K562 (cell line): ENCODE results near the gene AHI1. TPM values are rescaled to one million over a fixed set of nuclear protein-coding genes. Genes with fewer than 3 reads are reported as not detected.

Source experiments
- ARNT ChIP-seq, 2 experiments: fragments of 450-650 bp; IDR thresholded peaks; 2 replicates each; pipeline ENCODE4 v1.6.1; 2016; ENCODE audit warnings: mild to moderate bottlenecking in 1 of 2
- C11orf30 ChIP-seq: fragments of 450-650 bp; IDR thresholded peaks from 2 replicates; pipeline ENCODE4 v1.6.1; 2016; ENCODE audit warnings: low read depth, mild to moderate bottlenecking
- CREB1 ChIP-seq, 2 experiments: sonication (generic) in 1 of 2; formaldehyde crosslinking in 1 of 2; IDR thresholded peaks; 2 replicates each; pipeline versions ENCODE4 v1.6.1 to v1.8.0; 2012 to 2022; ENCODE audit warnings: inconsistent platforms in 1 of 2, mild to moderate bottlenecking in 1 of 2, missing genetic modification reagents in 1 of 2, moderate library complexity in 1 of 2
- MEIS2 ChIP-seq: fragments of 450-650 bp; IDR thresholded peaks from 2 replicates; pipeline ENCODE4 v1.6.1; 2014; ENCODE audit warnings: mild to moderate bottlenecking; ENCODE audit not compliant: partially characterized antibody
- MTA1 ChIP-seq: fragments of 450-650 bp; IDR thresholded peaks from 2 replicates; pipeline ENCODE4 v1.6.1; 2017; ENCODE audit warnings: borderline replicate concordance
- MTF1 ChIP-seq: fragments of 250-450 bp; sonication (Bioruptor Pico); IDR thresholded peaks from 2 replicates; pipeline ENCODE4 v1.9.0; 2021; ENCODE audit warnings: moderate library complexity, mild to moderate bottlenecking, inconsistent platforms, borderline replicate concordance
- PHF20 ChIP-seq: fragments of 450-650 bp; IDR thresholded peaks from 2 replicates; pipeline ENCODE4 v1.6.1; 2018; ENCODE audit not compliant: partially characterized antibody
- SREBF1 ChIP-seq: fragments of 150-350 bp; IDR thresholded peaks from 2 replicates; pipeline ENCODE4 v1.6.1; 2014; ENCODE audit warnings: antibody characterized with exemption, low read depth, low read length, borderline replicate concordance
- TAF7 ChIP-seq: fragments of 450-650 bp; IDR thresholded peaks from 2 replicates; pipeline ENCODE4 v1.6.1; 2016; ENCODE audit warnings: missing genetic modification characterization, missing compliant biosample characterization
- TEAD1 ChIP-seq, 2 experiments: fragments of 450-650 bp in 1 of 2; sonication (generic) in 1 of 2; formaldehyde crosslinking; IDR thresholded peaks; 2 replicates each; pipeline versions ENCODE4 v1.4.0 to v1.8.0; 2020 to 2022; ENCODE audit warnings: mild to moderate bottlenecking in 2 of 2, missing genetic modification reagents in 1 of 2
- ZNF224 ChIP-seq: sonication (generic); formaldehyde crosslinking; IDR thresholded peaks from 2 replicates; pipeline ENCODE4 v1.8.0; 2022; ENCODE audit warnings: mild to moderate bottlenecking, missing genetic modification reagents
- ZNF274 ChIP-seq: IDR thresholded peaks from 2 replicates; pipeline ENCODE4 v1.6.1; 2011; ENCODE audit warnings: low read depth, mild to moderate bottlenecking, low read length, moderate library complexity, borderline replicate concordance
- ZNF347 ChIP-seq: fragments of 450-650 bp; formaldehyde crosslinking; IDR thresholded peaks from 2 replicates; pipeline ENCODE4 v1.4.0; 2020; ENCODE audit warnings: low read depth, mild to moderate bottlenecking, moderate library complexity
- ZNF431 ChIP-seq: sonication (generic); formaldehyde crosslinking; IDR thresholded peaks from 2 replicates; pipeline ENCODE4 v1.8.0; 2022; ENCODE audit warnings: mild to moderate bottlenecking, missing genetic modification reagents
- polyA plus RNA-seq, 8 experiments: library from polyadenylated mRNA; depleted of rRNA in 4 of 8; stranded (reverse) in 5 of 8; unstranded in 3 of 8; fragments of >200 nt; fragmentation: Nextera tagmentation in 2 of 8; fragmentation: Illumina TruSeq in 1 of 8; extraction: Ambion mirVana in 2 of 8; extraction: Trizol in 1 of 8; gene quantifications; 2 replicates each; pipeline versions ENCODE4 v1.2.1 to v1.2.3, GENCODE V29; 2011 to 2014; ENCODE audit warnings: inconsistent platforms in 1 of 8, missing spikeins in 1 of 8
- total RNA-seq, 7 experiments: library from RNA; depleted of rRNA in 6 of 7; stranded (reverse); fragments of >200 nt in 6 of 7; fragmentation: Illumina TruSeq in 2 of 7; extraction: Trizol in 2 of 7; gene quantifications; 2 replicates each; pipeline versions ENCODE4 v1.2.1 to v1.2.3, GENCODE V29; 2011 to 2021; ENCODE audit warnings: low replicate concordance in 1 of 7
- TF ChIP-seq, protein P1 (sequence below): fragments of 450-650 bp; formaldehyde crosslinking; IDR thresholded peaks from 2 replicates; pipeline ENCODE4 v1.4.0; 2022; ENCODE audit warnings: missing genetic modification characterization
- TF ChIP-seq, protein P2 (sequence below): sonication (generic); formaldehyde crosslinking; IDR thresholded peaks from 2 replicates; pipeline ENCODE4 v1.8.0; 2022; ENCODE audit warnings: missing genetic modification reagents, mild to moderate bottlenecking, moderate library complexity, borderline replicate concordance
- TF ChIP-seq, protein P3 (sequence below): sonication (generic); formaldehyde crosslinking; IDR thresholded peaks from 2 replicates; pipeline ENCODE4 v1.8.0; 2022; ENCODE audit warnings: mild to moderate bottlenecking, missing genetic modification reagents
- TF ChIP-seq, protein P4 (sequence below): sonication (generic); formaldehyde crosslinking; IDR thresholded peaks from 2 replicates; pipeline ENCODE4 v1.8.1; 2023; ENCODE audit warnings: missing genetic modification reagents, mild to moderate bottlenecking, borderline replicate concordance
- TF ChIP-seq, protein P5 (sequence below): fragments of 250-450 bp; sonication (Bioruptor Pico); IDR thresholded peaks from 2 replicates; pipeline ENCODE4 v1.5.1; 2021; ENCODE audit warnings: mild to moderate bottlenecking

AHI1 gene
- total and polyA plus RNA-seq, 9 of the 15 experiments (the other 6 are each of a cell fraction or from before 2014, with no cell fraction given), result 24.7 to 54.9 (median 32.2) TPM

DNA sequence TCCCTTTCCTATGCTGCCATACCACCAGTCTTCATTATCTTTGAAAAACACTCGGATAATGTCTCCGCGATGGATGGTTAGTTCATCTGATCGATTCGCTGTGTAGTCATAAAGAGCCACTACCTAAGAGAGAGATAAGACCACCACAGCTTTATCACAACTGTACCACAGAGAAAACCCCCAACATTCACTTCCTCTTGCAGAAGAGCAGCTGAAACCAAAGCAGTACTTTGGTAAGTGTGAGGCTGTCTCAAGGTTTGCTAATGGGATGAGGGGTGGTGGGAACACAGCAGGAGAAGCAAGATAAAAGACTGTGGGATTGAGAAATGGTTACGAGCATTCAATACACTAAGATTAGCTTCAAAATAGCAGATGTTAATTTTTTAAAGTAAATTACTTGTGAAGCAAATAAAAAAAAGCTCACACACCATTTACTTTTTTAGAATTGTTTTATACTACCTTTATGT lies 174.3 kb downstream of the AHI1 start (continued):
- TF ChIP-seq MEIS2, result peak; percentile 97
- TF ChIP-seq ZNF224 (CRISPR knock-in tag), result no peak
- TF ChIP-seq, protein P1, sequence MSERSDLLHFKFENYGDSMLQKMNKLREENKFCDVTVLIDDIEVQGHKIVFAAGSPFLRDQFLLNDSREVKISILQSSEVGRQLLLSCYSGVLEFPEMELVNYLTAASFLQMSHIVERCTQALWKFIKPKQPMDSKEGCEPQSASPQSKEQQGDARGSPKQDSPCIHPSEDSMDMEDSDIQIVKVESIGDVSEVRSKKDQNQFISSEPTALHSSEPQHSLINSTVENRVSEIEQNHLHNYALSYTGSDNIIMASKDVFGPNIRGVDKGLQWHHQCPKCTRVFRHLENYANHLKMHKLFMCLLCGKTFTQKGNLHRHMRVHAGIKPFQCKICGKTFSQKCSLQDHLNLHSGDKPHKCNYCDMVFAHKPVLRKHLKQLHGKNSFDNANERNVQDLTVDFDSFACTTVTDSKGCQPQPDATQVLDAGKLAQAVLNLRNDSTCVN (CRISPR knock-in tag), result peak; percentile 96
- peak; percentile 88 for TF ChIP-seq ZNF274
- TF ChIP-seq TEAD1 (CRISPR knock-in tag; IDR thresholded peaks at IDR 0.05), result peak; percentile 85 to 95
- 0 out of 2 replicates have a peak, but pooled peaks have one; percentile 68 for TF ChIP-seq ZNF347
- TF ChIP-seq MTA1, result peak; percentile 97
- TF ChIP-seq TAF7, result no peak
- peak; percentile 89 for TF ChIP-seq CREB1 (IDR thresholded peaks at IDR 0.05)
- TF ChIP-seq CREB1 (CRISPR knock-in tag; IDR thresholded peaks at IDR 0.05), result peak; percentile 60; the same call in 1 of the 2 replicates
- no peak for TF ChIP-seq PHF20
- TF ChIP-seq, protein P2, sequence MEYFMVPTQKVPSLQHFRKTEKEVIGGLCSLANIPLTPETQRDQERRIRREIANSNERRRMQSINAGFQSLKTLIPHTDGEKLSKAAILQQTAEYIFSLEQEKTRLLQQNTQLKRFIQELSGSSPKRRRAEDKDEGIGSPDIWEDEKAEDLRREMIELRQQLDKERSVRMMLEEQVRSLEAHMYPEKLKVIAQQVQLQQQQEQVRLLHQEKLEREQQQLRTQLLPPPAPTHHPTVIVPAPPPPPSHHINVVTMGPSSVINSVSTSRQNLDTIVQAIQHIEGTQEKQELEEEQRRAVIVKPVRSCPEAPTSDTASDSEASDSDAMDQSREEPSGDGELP (CRISPR knock-in tag), result peak; percentile 84
- TF ChIP-seq, protein P3, sequence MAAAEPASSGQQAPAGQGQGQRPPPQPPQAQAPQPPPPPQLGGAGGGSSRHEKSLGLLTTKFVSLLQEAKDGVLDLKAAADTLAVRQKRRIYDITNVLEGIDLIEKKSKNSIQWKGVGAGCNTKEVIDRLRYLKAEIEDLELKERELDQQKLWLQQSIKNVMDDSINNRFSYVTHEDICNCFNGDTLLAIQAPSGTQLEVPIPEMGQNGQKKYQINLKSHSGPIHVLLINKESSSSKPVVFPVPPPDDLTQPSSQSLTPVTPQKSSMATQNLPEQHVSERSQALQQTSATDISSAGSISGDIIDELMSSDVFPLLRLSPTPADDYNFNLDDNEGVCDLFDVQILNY (CRISPR knock-in tag), result no peak
- TF ChIP-seq SREBF1, result no peak
- no peak for TF ChIP-seq MTF1 (CRISPR knock-in tag)
- TF ChIP-seq, protein P4, sequence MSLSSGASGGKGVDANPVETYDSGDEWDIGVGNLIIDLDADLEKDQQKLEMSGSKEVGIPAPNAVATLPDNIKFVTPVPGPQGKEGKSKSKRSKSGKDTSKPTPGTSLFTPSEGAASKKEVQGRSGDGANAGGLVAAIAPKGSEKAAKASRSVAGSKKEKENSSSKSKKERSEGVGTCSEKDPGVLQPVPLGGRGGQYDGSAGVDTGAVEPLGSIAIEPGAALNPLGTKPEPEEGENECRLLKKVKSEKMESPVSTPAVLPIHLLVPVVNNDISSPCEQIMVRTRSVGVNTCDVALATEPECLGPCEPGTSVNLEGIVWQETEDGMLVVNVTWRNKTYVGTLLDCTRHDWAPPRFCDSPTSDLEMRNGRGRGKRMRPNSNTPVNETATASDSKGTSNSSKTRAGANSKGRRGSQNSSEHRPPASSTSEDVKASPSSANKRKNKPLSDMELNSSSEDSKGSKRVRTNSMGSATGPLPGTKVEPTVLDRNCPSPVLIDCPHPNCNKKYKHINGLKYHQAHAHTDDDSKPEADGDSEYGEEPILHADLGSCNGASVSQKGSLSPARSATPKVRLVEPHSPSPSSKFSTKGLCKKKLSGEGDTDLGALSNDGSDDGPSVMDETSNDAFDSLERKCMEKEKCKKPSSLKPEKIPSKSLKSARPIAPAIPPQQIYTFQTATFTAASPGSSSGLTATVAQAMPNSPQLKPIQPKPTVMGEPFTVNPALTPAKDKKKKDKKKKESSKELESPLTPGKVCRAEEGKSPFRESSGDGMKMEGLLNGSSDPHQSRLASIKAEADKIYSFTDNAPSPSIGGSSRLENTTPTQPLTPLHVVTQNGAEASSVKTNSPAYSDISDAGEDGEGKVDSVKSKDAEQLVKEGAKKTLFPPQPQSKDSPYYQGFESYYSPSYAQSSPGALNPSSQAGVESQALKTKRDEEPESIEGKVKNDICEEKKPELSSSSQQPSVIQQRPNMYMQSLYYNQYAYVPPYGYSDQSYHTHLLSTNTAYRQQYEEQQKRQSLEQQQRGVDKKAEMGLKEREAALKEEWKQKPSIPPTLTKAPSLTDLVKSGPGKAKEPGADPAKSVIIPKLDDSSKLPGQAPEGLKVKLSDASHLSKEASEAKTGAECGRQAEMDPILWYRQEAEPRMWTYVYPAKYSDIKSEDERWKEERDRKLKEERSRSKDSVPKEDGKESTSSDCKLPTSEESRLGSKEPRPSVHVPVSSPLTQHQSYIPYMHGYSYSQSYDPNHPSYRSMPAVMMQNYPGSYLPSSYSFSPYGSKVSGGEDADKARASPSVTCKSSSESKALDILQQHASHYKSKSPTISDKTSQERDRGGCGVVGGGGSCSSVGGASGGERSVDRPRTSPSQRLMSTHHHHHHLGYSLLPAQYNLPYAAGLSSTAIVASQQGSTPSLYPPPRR (CRISPR knock-in tag), result peak; percentile 96; the same call in 1 of the 2 replicates
- TF ChIP-seq C11orf30, result peak; percentile 61
- TF ChIP-seq ZNF431 (CRISPR knock-in tag), result no peak
- TF ChIP-seq, protein P5, sequence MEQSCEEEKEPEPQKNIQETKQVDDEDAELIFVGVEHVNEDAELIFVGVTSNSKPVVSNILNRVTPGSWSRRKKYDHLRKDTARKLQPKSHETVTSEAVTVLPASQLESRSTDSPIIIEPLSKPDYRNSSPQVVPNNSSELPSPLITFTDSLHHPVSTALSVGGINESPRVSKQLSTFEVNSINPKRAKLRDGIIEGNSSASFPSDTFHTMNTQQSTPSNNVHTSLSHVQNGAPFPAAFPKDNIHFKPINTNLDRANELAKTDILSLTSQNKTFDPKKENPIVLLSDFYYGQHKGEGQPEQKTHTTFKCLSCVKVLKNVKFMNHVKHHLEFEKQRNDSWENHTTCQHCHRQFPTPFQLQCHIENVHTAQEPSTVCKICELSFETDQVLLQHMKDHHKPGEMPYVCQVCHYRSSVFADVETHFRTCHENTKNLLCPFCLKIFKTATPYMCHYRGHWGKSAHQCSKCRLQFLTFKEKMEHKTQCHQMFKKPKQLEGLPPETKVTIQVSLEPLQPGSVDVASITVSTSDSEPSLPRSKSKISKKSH (CRISPR knock-in tag), result no peak
- TF ChIP-seq ARNT (IDR thresholded peaks at IDR 0.05), result peak; percentile 99 to 100
